ENCODE results near the gene ABHD12. TPM values are rescaled to one million over a fixed set of nuclear protein-coding genes. Genes with fewer than 3 reads are reported as not detected.

ABHD12 gene
- total and polyA plus RNA-seq, 2 donors: 30.9 to 34.3 TPM

- no peak for DNase-seq (ENCODE audit: extremely low spot score)
- no peaks in the 10 kb centered on the region for H3K4me1 ChIP-seq (ENCODE audit: insufficient read depth)
- no peak overlapping the region for H3K4me3 ChIP-seq (ENCODE audit: low read depth, low read length)
- no peaks in the 10 kb centered on the region for H3K36me3 ChIP-seq (ENCODE audit: insufficient read depth)
- H3K27ac ChIP-seq (ENCODE audit: low read depth): no peak overlapping the region
- WGBS: 87% methylated on average over 6 of the region's 6 CpGs
These were observed 137.8 kb downstream of the ABHD12 start for GRCh38 chr20:25252686-25253421.

- no peaks in the 10 kb centered on the region for H3K36me3 ChIP-seq (ENCODE audit: insufficient read depth)
- no peak for DNase-seq (ENCODE audit: extremely low spot score)
- no peak overlapping the region for H3K27ac ChIP-seq (ENCODE audit: low read depth)
- H3K4me3 ChIP-seq (ENCODE audit: low read depth, low read length): no peak overlapping the region
- 61% methylated on average over 6 of the region's 6 CpGs for WGBS
- no peaks in the 10 kb centered on the region for H3K4me1 ChIP-seq (ENCODE audit: insufficient read depth)
These were observed 138.4 kb downstream of the ABHD12 start for GRCh38 chr20:25252230-25252651.

GRCh38 chr20:25251558-25251957 lies 139.1 kb downstream of the ABHD12 start:
- Histone ChIP-seq H3K4me3 (ENCODE audit: low read depth, low read length) (no peak overlapping the region), H3K4me1 (ENCODE audit: insufficient read depth) (no peaks in the 10 kb centered on the region), H3K36me3 (ENCODE audit: insufficient read depth) (no peaks in the 10 kb centered on the region), H3K27ac (ENCODE audit: low read depth) (no peak overlapping the region)
- 51% methylated on average over 4 of the region's 4 CpGs for WGBS
- no peak for DNase-seq (ENCODE audit: extremely low spot score)

GRCh38 chr20:25251019-25251418 lies 139.6 kb downstream of the ABHD12 start:
- no peaks in the 10 kb centered on the region for H3K36me3 ChIP-seq (ENCODE audit: insufficient read depth)
- H3K4me1 ChIP-seq (ENCODE audit: insufficient read depth): no peaks in the 10 kb centered on the region
- WGBS: 84% methylated on average over 9 of the region's 9 CpGs
- H3K4me3 ChIP-seq (ENCODE audit: low read depth, low read length): no peak overlapping the region
- no peak for DNase-seq (ENCODE audit: extremely low spot score)
- no peak overlapping the region for H3K27ac ChIP-seq (ENCODE audit: low read depth)

GRCh38 chr20:25250508-25250907 lies 140.1 kb downstream of the ABHD12 start:
- Histone ChIP-seq H3K4me3 (ENCODE audit: low read depth, low read length) (no peak overlapping the region), H3K4me1 (ENCODE audit: insufficient read depth) (no peaks in the 10 kb centered on the region), H3K27ac (ENCODE audit: low read depth) (no peak overlapping the region), H3K36me3 (ENCODE audit: insufficient read depth) (no peaks in the 10 kb centered on the region)
- no peak for DNase-seq (ENCODE audit: extremely low spot score)
- 61% methylated on average over 3 of the region's 3 CpGs for WGBS

Small RNAs within 50 kb of the gene (small RNA-seq; reads per million reads assigned to genes)
- not detected for gene AL121772.2

Other genes starting within 250 kb of the ABHD12 start
- 19.2 TPM for gene ENTPD6, start 195.1 kb downstream of the ABHD12 start, total RNA-seq
- 45.4 TPM for gene ENTPD6, start 195.1 kb downstream of the ABHD12 start, polyA plus RNA-seq
- 71.4 TPM for gene PYGB, start 142.8 kb downstream of the ABHD12 start, total RNA-seq
- gene PYGB, start 142.8 kb downstream of the ABHD12 start, polyA plus RNA-seq: 237 TPM
- 10.2 TPM for gene GINS1, start 16.8 kb upstream of the ABHD12 start, total RNA-seq
- 0.80 TPM for gene GINS1, start 16.8 kb upstream of the ABHD12 start, polyA plus RNA-seq
- gene NINL, start 194.7 kb upstream of the ABHD12 start, total RNA-seq: 11.3 TPM
- gene NINL, start 194.7 kb upstream of the ABHD12 start, polyA plus RNA-seq: 6.2 TPM
- gene NANP, start 233.2 kb upstream of the ABHD12 start, total RNA-seq: 8.9 TPM
- gene NANP, start 233.2 kb upstream of the ABHD12 start, polyA plus RNA-seq: 2.5 TPM